ENCODE measurements around the gene RASGRP2.
A peak's percentile ranks its signal among the peaks of the same experiment; 100 is the strongest.

The RASGRP2 gene

DNA sequence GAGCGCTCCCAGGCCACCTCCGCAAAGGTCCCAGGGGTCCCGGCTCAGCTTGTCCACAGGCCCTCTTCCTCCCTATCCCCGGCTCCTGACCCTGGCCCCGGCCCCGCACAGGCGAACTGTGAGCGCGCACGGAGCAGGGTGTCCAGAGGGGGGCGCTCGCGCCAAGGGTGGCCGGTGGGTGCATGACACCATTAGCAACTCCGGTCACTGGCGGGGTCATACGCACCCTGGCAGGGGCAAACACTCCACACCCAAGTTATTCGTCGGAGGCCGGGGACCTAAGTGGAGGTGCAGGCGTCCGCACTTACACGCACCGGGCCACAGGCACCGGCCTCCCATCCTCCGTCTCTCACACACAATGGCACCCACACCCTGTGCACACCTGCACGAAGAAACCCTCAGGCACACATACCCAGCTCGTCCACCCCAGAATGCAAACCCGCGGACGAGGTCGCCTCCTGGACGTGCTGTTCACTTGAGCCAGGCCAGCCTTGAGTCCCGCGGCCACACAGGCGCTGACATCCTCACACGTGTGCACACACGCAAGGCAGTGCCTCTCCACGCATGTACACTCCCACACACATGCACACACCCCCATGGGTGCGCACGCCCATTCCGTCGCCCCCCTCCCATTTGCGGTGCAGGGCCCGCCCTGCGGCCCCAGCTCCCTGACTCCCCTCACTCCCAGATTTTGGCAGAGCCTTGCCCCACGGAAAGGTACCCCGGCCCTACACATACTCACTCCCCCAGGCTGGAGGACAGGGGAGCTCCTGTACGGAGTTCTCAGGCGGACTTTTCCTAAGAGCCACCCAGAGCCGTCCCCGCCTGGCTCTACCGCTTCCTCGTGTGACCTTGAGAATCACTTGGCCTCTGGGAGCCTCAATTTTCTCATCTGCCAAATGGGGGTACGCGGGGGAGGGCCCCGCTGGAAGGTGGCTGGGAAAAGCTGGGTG is at the start of gene RASGRP2:
Gene RASGRP2 (minus strand): TSS at position 552 of the 953 bp plus-strand sequence. CDS start 1,276 bp downstream, outside the sequence.
- TF ChIP-seq ZNF274 (IDR thresholded peaks at IDR 0.05; ENCODE audit: low read depth, low read length): no peak
- H3K4me3 ChIP-seq (ENCODE audit: low read length): peak within 1 kb of the TSS; percentile 54; the same call in 1 of the 2 replicates

DNA sequence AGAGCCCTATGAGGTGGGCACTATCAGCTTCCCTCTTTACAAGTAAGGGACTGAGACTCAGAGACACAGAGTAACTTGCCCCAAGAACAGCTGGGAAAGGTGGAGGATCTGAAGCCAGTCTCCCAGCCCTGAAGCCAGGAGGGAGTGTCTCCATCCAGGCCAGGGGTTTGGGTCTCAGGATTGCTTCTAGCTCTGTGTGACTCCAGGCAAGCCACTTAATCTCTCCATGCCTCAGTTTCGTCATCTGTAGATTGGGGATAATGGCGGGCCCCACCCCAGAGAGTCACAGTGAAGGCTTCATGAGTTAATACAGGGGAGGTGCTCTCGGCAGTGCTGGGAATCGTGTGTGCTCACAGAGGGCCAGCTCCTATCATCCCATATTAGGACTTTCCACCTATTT is 48.5 kb upstream of the RASGRP2 start:
- H3K4me3 ChIP-seq (ENCODE audit: low read length): no peak overlapping the region
- no peak for TF ChIP-seq ZNF274 (IDR thresholded peaks at IDR 0.05; ENCODE audit: low read depth, low read length)

DNA sequence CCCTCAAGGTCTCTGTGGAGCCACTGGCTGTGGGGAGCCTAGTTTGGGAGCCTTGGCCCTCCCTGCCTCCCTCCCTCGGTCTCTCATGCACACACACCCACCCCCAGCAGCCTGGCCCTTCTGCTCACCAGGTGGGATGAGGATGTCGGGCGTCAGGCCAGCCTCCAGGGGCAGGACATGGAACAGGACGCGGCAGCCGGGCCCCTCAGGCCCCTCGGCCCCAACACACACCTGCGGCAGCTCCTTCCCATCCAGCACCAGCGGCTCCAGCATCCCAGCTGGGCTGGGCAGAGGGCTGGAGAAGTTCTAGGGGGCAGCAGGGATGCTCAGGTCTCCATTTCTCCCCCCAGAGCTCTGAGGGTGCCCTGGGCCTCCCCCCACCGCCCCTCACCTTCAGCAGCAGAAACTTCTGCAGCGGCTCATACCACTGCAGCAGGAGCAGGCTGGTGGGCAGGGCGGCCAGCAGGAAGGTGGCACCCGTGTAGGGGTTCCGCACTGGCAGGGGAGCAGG is 47.9 kb upstream of the RASGRP2 start:
- no peak for TF ChIP-seq ZNF274 (IDR thresholded peaks at IDR 0.05; ENCODE audit: low read depth, low read length)
- H3K4me3 ChIP-seq (ENCODE audit: low read length): no peak overlapping the region

DNA sequence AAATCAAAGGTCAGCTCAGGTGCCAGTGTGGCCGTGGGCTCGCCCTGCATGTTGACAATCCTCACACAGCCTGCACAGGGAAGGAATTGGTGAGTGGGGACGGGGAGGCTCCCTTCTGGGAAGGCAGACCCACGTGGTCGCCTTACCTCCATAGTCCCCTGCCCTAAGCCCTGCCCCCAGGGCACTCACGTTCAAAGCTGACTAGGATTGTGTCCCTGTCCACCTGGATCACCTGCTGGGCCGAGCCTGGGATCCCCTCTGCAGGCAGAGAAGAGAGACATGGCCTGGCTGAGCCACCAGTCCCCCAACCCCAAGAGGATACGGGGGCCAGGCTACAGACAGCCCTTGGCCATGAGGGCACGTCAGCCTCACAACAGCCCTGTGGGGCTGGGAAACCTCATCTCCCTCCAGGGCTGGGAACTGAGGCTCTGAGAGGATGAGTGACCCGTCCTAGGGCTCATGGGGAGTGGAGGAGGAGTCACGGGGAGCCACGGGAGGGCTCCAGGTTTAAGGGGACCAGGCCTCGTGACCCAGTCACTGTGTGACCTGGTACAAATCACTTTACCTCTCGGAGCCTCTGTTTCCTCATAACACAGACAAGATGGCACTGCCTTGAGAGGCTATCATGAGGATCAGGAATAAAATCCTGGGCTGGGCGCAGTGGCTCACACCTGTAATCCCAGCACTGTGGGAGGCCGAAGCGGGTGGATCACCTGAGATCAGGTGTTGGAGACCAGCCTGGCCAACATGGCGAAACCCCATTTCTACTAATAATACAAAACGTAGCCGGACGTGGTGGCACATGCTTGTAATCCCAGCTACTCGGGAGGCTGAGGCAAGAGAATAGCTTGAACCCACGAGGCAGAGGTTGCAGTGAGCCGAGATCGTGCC is 46.5 kb upstream of the RASGRP2 start:
- no peak for TF ChIP-seq ZNF274 (IDR thresholded peaks at IDR 0.05; ENCODE audit: low read depth, low read length)
- no peak overlapping the region for H3K4me3 ChIP-seq (ENCODE audit: low read length)

DNA sequence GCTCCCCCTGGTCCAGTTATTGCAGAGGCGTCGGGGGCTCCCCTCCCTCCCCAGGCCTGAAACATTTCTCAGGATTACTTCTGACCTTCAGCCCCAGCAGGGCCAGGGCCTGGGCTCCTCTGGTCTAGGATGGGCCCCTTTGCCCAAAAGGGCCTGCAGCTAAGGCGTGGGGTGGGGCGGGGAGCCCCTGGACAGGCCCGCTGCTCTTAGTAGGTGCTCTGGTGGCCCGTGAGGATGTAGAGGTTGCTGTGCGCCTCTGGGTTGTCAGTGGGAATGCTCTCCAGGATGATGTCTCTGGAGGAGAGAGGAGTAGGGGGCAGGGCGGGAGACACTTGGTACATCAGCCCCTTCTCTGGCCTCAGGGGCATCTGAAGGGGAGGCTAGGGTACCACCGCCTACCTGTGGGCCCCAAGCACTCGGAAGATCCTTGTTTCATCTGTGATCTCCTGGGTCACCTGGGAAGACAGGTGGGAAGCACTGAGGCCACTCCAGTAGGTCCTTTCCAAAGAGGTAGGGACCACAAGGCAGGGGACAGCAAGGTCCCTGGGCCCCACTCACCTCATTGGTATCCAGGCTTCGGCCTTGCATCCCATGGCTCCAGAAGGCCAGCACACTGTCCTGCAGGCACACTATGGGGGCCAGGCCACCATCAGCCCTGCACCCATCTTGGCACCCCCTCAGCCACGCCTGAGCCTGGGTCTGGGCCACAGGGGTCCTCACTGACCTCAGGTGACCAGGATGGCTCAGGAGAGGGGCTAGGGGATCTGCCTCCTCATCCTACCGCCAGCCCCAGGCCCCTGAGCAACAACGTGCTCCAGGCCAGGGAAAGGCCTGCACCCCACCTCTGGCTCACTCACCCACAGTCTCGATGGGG is 45.6 kb upstream of the RASGRP2 start:
- TF ChIP-seq ZNF274 (IDR thresholded peaks at IDR 0.05; ENCODE audit: low read depth, low read length): no peak
- no peak overlapping the region for H3K4me3 ChIP-seq (ENCODE audit: low read length)

DNA sequence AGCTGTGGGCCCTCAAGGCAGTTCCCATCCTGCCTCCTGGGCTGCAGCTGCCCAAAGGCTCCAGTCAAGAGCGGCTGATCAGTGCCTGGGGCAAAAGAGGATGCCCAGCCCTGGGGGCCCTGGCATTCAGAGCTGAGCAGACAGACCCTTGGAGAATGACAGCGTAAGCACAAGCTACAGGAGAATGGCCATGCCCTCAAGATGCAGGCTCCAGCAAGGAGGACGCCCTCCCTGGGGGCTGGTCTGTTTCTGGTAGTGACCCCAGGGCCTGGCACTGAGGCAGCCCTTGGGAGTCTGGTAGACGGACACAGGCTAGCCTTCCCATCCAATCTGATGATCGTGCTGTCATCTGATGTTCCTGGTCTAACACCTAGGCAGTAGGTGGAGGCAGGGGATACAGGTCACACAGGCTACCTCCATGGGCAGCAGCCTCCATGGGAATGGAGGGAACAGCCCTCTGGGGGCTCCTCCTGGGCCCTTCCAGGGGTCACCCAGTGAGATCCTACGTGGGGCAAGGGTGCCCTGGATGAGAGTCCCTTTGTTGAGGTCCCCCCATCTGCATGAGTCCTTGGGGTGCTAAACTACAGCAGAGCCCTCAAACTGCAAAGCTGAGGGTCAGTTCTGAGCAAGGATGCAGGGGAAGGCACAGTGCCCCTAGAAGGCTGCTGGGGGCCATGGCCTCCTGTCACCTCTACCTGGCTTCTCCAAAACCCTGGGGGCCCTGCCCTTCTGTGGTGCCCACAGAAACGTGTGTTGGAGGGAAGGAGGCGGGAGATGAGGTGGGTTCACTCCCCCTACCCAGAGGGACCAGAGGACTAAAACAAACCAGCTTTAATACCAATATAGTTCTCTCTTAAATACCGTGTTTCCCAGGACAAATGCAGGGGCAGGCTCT is 44.6 kb upstream of the RASGRP2 start:
- no peak for TF ChIP-seq ZNF274 (IDR thresholded peaks at IDR 0.05; ENCODE audit: low read depth, low read length)
- no peak overlapping the region for H3K4me3 ChIP-seq (ENCODE audit: low read length)

DNA sequence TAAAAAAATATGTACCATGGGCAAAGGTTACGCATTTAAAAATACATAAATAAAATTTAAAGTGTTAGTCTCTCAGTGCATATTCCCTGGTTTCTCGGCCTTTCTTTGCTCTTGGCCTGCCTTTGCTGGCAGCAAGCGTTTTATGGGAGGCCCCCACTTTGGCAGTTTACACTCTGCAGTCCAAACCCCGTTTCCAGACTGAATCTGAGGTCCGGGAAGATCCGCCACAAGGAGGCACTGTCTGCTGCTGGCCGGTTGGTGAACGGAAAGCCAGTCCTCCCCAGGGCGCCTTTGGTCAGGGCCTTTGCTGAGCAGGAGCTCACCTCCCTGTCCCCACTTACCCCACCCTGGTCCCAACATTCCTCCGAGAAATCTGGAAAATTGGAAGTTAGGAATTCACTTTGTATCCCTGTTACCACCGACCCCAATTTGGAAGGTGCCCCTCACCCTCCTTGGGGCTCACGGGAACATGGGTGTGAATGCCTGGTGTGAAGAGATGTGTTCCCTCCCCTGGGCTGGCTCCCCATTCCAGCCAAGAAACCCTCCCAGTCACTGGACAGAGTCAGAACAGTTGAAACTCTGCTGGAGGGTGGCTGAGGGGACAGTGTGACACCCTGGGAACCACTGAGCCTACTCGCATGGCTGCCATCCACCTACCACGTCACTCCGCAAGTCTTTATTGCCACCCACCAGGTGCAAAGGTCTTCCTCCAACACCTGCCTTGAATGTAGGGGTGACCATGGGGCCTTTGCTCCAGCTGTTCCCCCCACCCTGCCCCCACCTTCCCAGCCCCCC is 43.8 kb upstream of the RASGRP2 start:
- H3K4me3 ChIP-seq (ENCODE audit: low read length): no peak overlapping the region
- no peak for TF ChIP-seq ZNF274 (IDR thresholded peaks at IDR 0.05; ENCODE audit: low read depth, low read length)

DNA sequence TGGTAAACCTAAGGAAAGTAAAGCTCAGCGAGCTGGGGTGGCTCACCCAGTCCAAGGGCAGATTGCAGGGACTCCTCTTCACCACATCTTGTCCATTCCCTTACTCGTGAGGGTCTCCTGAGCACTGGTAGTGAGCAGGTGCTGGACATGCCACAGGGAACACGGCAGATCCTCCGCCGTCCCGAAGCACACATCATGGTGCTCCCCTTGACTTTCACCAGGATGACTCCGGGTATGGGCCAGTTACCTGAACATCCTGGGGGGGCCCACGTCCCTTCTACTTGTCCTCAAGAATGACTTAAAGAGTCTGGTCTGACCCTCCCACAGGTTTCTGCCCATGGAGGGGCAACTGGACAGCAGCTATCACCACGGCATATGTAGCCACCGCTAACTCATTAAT is 42.4 kb upstream of the RASGRP2 start:
- no peak overlapping the region for H3K4me3 ChIP-seq (ENCODE audit: low read length)
- TF ChIP-seq ZNF274 (IDR thresholded peaks at IDR 0.05; ENCODE audit: low read depth, low read length): no peak

DNA sequence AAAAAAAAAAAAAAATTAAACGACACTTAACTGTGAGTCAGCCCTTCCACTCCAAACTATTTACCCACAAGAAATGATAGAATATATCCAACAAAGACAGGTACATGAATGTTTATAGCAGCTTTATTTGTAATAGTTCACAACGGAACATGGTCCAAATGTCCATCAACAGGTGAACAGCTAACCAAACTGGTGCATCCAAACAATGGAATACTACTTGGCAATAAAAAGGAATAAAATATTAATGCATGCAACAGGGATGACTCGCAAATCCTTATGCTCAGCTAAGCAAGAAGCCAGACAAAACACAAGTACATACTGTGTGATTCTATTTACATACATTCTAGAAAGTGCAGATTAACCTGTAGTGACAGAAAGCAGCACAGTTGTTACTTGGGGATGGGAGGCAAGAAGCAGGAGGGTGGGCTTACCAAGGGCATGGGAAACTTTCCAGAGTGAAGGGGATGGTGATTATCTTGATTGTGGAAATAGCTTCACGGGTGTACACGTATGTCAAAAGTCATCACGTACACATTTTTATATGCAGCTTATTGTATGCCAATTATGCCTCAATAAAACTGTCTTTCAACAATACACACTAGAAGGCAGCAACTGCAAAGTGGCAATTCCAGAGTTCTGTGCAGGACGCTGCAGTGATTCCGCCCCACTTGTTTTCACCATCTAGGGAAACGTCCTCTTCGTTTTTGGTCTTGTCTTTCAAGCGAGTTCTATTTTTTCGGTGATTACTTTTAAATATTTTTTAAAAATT is 41.1 kb upstream of the RASGRP2 start:
- no peak overlapping the region for H3K4me3 ChIP-seq (ENCODE audit: low read length)

DNA sequence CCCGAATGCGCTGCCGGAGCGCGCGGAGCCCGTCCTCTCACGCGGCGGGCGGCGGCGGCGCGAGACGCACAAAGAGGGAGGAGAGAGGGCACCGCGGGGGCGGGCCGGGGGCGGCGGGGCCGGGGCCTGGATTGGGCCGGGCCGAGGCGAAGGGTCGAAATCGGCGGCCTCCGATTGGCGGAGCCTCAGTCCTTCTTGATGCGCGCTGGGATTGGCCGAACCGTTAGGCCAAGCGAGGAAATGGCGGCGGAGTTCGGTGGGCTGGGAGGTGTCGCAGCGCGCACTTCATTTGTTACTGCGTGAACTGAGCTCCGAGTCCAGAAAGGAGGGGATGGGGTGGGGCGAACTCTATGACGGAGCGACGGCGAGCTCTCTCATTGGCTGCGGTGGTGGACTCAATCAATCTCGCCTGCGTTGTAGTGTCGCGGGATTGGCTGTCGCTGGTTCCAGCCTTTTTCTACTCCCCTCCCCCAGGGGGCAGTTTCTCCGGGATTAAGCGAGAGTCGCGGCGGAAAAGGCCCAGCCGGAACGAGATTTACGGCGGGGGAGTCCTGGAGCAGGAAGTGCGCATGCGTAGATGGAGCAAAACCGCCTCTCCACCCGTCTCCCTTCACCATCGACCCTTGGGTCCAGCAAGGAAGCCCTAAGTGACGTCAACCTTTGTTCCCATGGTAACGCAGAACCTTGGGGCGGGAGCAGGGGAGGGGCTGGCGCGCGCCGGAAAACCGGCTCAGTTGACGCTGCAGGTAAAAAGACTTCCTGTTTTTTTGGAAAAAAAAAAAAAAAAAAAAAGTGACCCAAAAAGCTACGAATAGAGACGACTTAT is 34.7 kb upstream of the RASGRP2 start, which contains the start of gene SF1:
Gene SF1 (minus strand): TSS at position 70 of the 826 bp plus-strand sequence. CDS start 150 bp downstream, outside the sequence.
- peak within 1 kb of the TSS; percentile 91 for H3K4me3 ChIP-seq (ENCODE audit: low read length)
- no peak for TF ChIP-seq ZNF274 (IDR thresholded peaks at IDR 0.05; ENCODE audit: low read depth, low read length)

More for the DNA sequence above, 41.1 kb upstream of the RASGRP2 start:
- TF ChIP-seq ZNF274 (IDR thresholded peaks at IDR 0.05; ENCODE audit: low read depth, low read length): no peak
